A673 (cell line): ENCODE data around the gene KCNK17. TPM values are rescaled to one million over a fixed set of nuclear protein-coding genes. Genes with fewer than 3 reads are reported as not detected.

Experiments used
- BruUV-seq: library from RNA; stranded (reverse); fragments of 400-500 nt; replicated peaks from 2 replicates; lab custom pipeline; 2021; lab: Mats Ljungman, UMichigan
- CTCF ChIA-PET: fragments of 300-600 bp; sonication (Branson Sonifier 250); formaldehyde crosslinking; loops from one replicate; lab custom pipeline; 2022; ENCODE audit warnings: antibody characterized with exemption; lab: Charles Lee
- POLR2A ChIA-PET: fragments of 300-600 bp; sonication (Branson Sonifier 250); formaldehyde crosslinking; loops from one replicate; lab custom pipeline; 2022; ENCODE audit warnings: antibody characterized with exemption; ENCODE audit not compliant: low non-redundant PET; lab: Charles Lee
- DNase-seq: peaks from one replicate; pipeline ENCODE4 v3.0.0-alpha.2; 2015; ENCODE audit warnings: low spot score
- H3K27ac ChIP-seq: fragments of 200-600 bp; sonication (generic); 2 replicates; pipeline ENCODE4 v1.5.1; 2016; ENCODE audit warnings: mixed run types, low read depth, mild to moderate bottlenecking, mixed read lengths, antibody characterized with exemption, low read length; ENCODE audit not compliant: poor library complexity, severe bottlenecking
- H3K27me3 ChIP-seq: fragments of 200-600 bp; sonication (generic); replicated peaks from 2 replicates; pipeline ENCODE4 v1.6.1; 2017; ENCODE audit warnings: mixed run types, low read depth, mild to moderate bottlenecking, mixed read lengths, antibody characterized with exemption, low read length; ENCODE audit not compliant: insufficient read depth, poor library complexity
- H3K36me3 ChIP-seq: fragments of 200-600 bp; sonication (generic); 2 replicates; pipeline ENCODE4 v1.6.1; 2016; ENCODE audit warnings: mixed run types, mild to moderate bottlenecking, mixed read lengths, antibody characterized with exemption, low read length; ENCODE audit not compliant: insufficient read depth, poor library complexity, severe bottlenecking
- H3K4me1 ChIP-seq: fragments of 200-600 bp; sonication (generic); 2 replicates; pipeline ENCODE4 v1.6.1; 2017; ENCODE audit warnings: mixed run types, mild to moderate bottlenecking, mixed read lengths, antibody characterized with exemption, low read length; ENCODE audit not compliant: insufficient read depth, poor library complexity, severe bottlenecking
- H3K4me3 ChIP-seq: fragments of 200-600 bp; sonication (generic); 2 replicates; pipeline ENCODE4 v1.5.1; 2016; ENCODE audit warnings: low read depth, mixed run types, mild to moderate bottlenecking, mixed read lengths, low read length; ENCODE audit not compliant: poor library complexity, severe bottlenecking
- H3K9me3 ChIP-seq: fragments of 200-600 bp; sonication (generic); 2 replicates; pipeline ENCODE4 v1.6.1; 2016; ENCODE audit warnings: mixed run types, low read depth, mild to moderate bottlenecking, mixed read lengths, antibody characterized with exemption, low read length; ENCODE audit not compliant: poor library complexity, severe bottlenecking
- CTCF ChIP-seq: fragments of 300-800, 200-600 bp; sonication (generic); conservative IDR thresholded peaks from 2 replicates; pipeline ENCODE4 v1.5.1; 2017; ENCODE audit warnings: low read depth, mild to moderate bottlenecking, antibody characterized with exemption, low read length, moderate library complexity, mixed read lengths
- EZH2 ChIP-seq: fragments of 200-600 bp; sonication (generic); IDR thresholded peaks from 2 replicates; pipeline ENCODE4 v1.6.1; 2017; ENCODE audit warnings: borderline replicate concordance, low read depth, mild to moderate bottlenecking, mixed read lengths, antibody characterized with exemption, low read length; ENCODE audit not compliant: poor library complexity, severe bottlenecking
- intact Hi-C: fragments of 100-400 bp; cut with micrococcal nuclease; formaldehyde crosslinking; loops from one replicate; pipeline ENCODE4 v1.10.0; 2022; ENCODE audit not compliant: unreplicated experiment
- total RNA-seq: library from RNA; stranded (reverse); gene quantifications from 2 replicates; pipeline ENCODE4 v1.2.3, GENCODE V29; 2021

KCNK17 gene
- total RNA-seq, 1 experiment from 2014 or later, result not detected

GRCh38 chr6:39301606-39302005 is 12.6 kb downstream of the KCNK17 start:
- CTCF ChIA-PET, result no interaction called here
- Histone ChIP-seq H3K36me3 (no peaks in the 10 kb centered on the region), H3K4me3 (no peak overlapping the region), H3K9me3 (no peaks in the 10 kb centered on the region), H3K27me3 (peaks cover 24% of the 10 kb centered on the region), H3K4me1 (no peaks in the 10 kb centered on the region), H3K27ac (no peak overlapping the region)
- POLR2A ChIA-PET, result no interaction called here
- intact Hi-C loops, result loop anchor here (2.0 kb wide), 1 partner anchor 429 kb away; no protein-coding TSS in a partner anchor
- no TSS peak for BruUV-seq
- TF ChIP-seq EZH2 (no peak), CTCF (peak; percentile 58)
- peak; percentile 12 for DNase-seq

GRCh38 chr6:39300739-39301138 is 13.5 kb downstream of the KCNK17 start:
- ChIA-PET CTCF (no interaction called here), POLR2A (no interaction called here)
- Histone ChIP-seq H3K27ac (no peak overlapping the region), H3K4me3 (no peak overlapping the region), H3K4me1 (no peaks in the 10 kb centered on the region), H3K9me3 (no peaks in the 10 kb centered on the region), H3K36me3 (no peaks in the 10 kb centered on the region), H3K27me3 (peaks cover 24% of the 10 kb centered on the region)
- intact Hi-C loops, result no loop called here
- DNase-seq, result no peak
- no TSS peak for BruUV-seq
- TF ChIP-seq CTCF (no peak), EZH2 (no peak)

- CTCF ChIA-PET, result no interaction called here
- POLR2A ChIA-PET, result no interaction called here
- intact Hi-C loops, result no loop called here
Observed at GRCh38 chr6:39298061-39298460, 16.2 kb downstream of the KCNK17 start.

More at GRCh38 chr6:39298061-39298460, 16.2 kb downstream of the KCNK17 start:
- no peak overlapping the region for H3K27ac ChIP-seq
- no peak for DNase-seq
- no peak overlapping the region for H3K4me3 ChIP-seq
- peaks cover 24% of the 10 kb centered on the region for H3K27me3 ChIP-seq
- H3K4me1 ChIP-seq, result no peaks in the 10 kb centered on the region
- no peak for TF ChIP-seq CTCF
- TF ChIP-seq EZH2, result no peak
- no peaks in the 10 kb centered on the region for H3K36me3 ChIP-seq
- no peaks in the 10 kb centered on the region for H3K9me3 ChIP-seq
- no TSS peak for BruUV-seq
